Measurements from ENCODE around the gene ATG4A. TPM values are rescaled to one million over a fixed set of nuclear protein-coding genes. Genes with fewer than 3 reads are reported as not detected.

Gene ATG4A
- polyA plus RNA-seq, 3 donors: 6.6 to 16.8 (median 16.6) TPM

DNA sequence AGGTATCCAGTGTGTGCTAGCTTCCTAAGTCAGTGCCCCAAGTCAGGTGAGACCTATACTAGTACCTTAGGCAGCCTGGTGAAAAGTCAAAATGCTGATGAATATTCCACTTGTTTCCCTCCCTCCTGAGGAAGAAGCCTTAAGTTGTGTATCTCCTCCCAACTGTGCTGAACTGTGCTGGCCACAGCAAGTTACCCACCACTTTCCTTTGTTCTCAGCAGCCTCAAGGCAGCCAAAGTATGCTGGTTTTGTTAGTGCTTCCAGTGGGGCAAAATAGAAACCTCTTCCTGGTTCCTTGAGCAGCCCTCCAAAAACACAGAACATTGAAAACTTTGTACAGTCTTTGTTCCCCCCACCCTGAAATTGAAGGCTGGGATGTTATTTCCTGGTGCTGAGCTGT, 13.9 kb downstream of the ATG4A start:
- H3K27ac Mint-ChIP-seq: no peak overlapping the region
- H3K4me1 Mint-ChIP-seq: no peaks in the 10 kb centered on the region
- intact Hi-C loops (cut with micrococcal nuclease): no loop called here
- H3K9me3 Mint-ChIP-seq: peaks cover 0 to 5% (median 3%) of the 10 kb centered on the region in 7 donors
- H3K79me2 ChIP-seq (ENCODE audit: insufficient read depth, low read length): no peaks in the 10 kb centered on the region
- no peak overlapping the region for H3K4me2 ChIP-seq (replicated peaks; ENCODE audit: extremely low read depth, low read length, poor library complexity, severe bottlenecking)
- H3K27me3 ChIP-seq (ENCODE audit: control insufficient read depth in 2 of 2, insufficient read depth in 2 of 2, low read length in 2 of 2): no peaks in the 10 kb centered on the region
- no peak overlapping the region for H3K9ac ChIP-seq (ENCODE audit: insufficient read depth, low read length, poor library complexity, severe bottlenecking)
- peaks cover 2 to 5% of the 10 kb centered on the region in 2 donors for H3K36me3 Mint-ChIP-seq
- no peak overlapping the region for H2AFZ ChIP-seq (ENCODE audit: insufficient read depth, low read depth, low read length, poor library complexity, severe bottlenecking)
- H3K27ac ChIP-seq (ENCODE audit: low read depth in 1 of 2, low read length in 2 of 2): no peak overlapping the region
- H3K36me3 ChIP-seq (replicated peaks in 1 of 2; ENCODE audit: control insufficient read depth in 1 of 2, insufficient read depth in 2 of 2, low read length in 2 of 2): no peaks in the 10 kb centered on the region
- no peaks in the 10 kb centered on the region for H3K4me1 ChIP-seq (ENCODE audit: control insufficient read depth in 1 of 2, insufficient read depth in 2 of 2, low read length in 2 of 2)
- TF ChIP-seq, protein P1, sequence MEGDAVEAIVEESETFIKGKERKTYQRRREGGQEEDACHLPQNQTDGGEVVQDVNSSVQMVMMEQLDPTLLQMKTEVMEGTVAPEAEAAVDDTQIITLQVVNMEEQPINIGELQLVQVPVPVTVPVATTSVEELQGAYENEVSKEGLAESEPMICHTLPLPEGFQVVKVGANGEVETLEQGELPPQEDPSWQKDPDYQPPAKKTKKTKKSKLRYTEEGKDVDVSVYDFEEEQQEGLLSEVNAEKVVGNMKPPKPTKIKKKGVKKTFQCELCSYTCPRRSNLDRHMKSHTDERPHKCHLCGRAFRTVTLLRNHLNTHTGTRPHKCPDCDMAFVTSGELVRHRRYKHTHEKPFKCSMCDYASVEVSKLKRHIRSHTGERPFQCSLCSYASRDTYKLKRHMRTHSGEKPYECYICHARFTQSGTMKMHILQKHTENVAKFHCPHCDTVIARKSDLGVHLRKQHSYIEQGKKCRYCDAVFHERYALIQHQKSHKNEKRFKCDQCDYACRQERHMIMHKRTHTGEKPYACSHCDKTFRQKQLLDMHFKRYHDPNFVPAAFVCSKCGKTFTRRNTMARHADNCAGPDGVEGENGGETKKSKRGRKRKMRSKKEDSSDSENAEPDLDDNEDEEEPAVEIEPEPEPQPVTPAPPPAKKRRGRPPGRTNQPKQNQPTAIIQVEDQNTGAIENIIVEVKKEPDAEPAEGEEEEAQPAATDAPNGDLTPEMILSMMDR (IDR thresholded peaks at IDR 0.05): no peak
- H3K9me3 ChIP-seq (replicated peaks in 1 of 2; ENCODE audit: control insufficient read depth in 1 of 2, insufficient read depth in 1 of 2, low read length in 2 of 2): no peaks in the 10 kb centered on the region
- no peak overlapping the region for H3K4me3 Mint-ChIP-seq
- no peak for DNase-seq
- no peak overlapping the region for H3K4me3 ChIP-seq (replicated peaks in 1 of 3; ENCODE audit: low read depth in 2 of 3, low read length in 3 of 3)
- peaks cover 0 to 4% (median 0%) of the 10 kb centered on the region in 3 donors for H3K27me3 Mint-ChIP-seq (ENCODE audit: low read depth in 3 of 3)
- H4K20me1 ChIP-seq (ENCODE audit: insufficient read depth, low read length): no peaks in the 10 kb centered on the region

DNA sequence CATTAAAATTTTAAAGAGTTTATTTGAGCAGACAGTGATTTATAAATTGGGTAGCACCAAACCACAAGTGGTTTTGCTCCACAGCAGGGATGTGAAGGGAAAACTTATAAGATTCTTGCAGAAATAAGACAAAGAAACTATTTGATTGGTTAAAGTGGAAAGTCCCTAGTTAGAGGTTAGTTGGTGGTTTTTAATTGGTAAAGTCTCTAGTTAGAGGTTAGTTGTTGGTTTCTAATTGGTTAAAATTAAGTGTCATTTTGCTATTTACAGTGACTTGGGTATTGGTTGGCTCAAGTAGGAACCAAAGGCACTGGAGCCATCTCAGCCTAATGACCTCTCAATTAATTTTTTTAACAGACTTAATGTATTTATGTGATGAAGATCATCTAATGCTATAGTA, 23.0 kb downstream of the ATG4A start:
- Histone ChIP-seq H4K20me1 (ENCODE audit: insufficient read depth, low read length) (no peaks in the 10 kb centered on the region), H2AFZ (ENCODE audit: insufficient read depth, low read depth, low read length, poor library complexity, severe bottlenecking) (no peak overlapping the region), H3K4me2 (replicated peaks; ENCODE audit: extremely low read depth, low read length, poor library complexity, severe bottlenecking) (no peak overlapping the region), H3K27me3 (ENCODE audit: control insufficient read depth in 2 of 2, insufficient read depth in 2 of 2, low read length in 2 of 2) (no peaks in the 10 kb centered on the region), H3K9me3 (replicated peaks in 1 of 2; ENCODE audit: control insufficient read depth in 1 of 2, insufficient read depth in 1 of 2, low read length in 2 of 2) (peaks cover 0 to 3% of the 10 kb centered on the region in 2 donors), H3K27ac (ENCODE audit: low read depth in 1 of 2, low read length in 2 of 2) (no peak overlapping the region), H3K36me3 (replicated peaks in 1 of 2; ENCODE audit: control insufficient read depth in 1 of 2, insufficient read depth in 2 of 2, low read length in 2 of 2) (no peaks in the 10 kb centered on the region), H3K9ac (ENCODE audit: insufficient read depth, low read length, poor library complexity, severe bottlenecking) (no peak overlapping the region), H3K79me2 (ENCODE audit: insufficient read depth, low read length) (no peaks in the 10 kb centered on the region), H3K4me1 (ENCODE audit: control insufficient read depth in 1 of 2, insufficient read depth in 2 of 2, low read length in 2 of 2) (no peaks in the 10 kb centered on the region), H3K4me3 (replicated peaks in 1 of 3; ENCODE audit: low read depth in 2 of 3, low read length in 3 of 3) (no peak overlapping the region)
- Mint-ChIP-seq H3K27ac (no peak overlapping the region), H3K9me3 (peaks cover 0 to 10% (median 9%) of the 10 kb centered on the region in 7 donors), H3K4me3 (no peak overlapping the region), H3K27me3 (ENCODE audit: low read depth in 3 of 3) (peaks cover 1 to 10% (median 3%) of the 10 kb centered on the region in 3 donors), H3K36me3 (peaks cover 3% of the 10 kb centered on the region in 2 donors), H3K4me1 (peaks cover 13% of the 10 kb centered on the region)
- intact Hi-C loops (cut with micrococcal nuclease): no loop called here
- DNase-seq: no peak
- TF ChIP-seq, protein P1 (IDR thresholded peaks at IDR 0.05): no peak

Data from CD14-positive monocyte (primary cell).